Ovary (tissue), 3 donors: Measurements from ENCODE around the gene CTDP1.

Source experiments
- EP300 ChIP-seq: sonication (generic); formaldehyde crosslinking; IDR thresholded peaks from one replicate; pipeline ENCODE4 v1.6.1; 2017; ENCODE audit warnings: antibody characterized with exemption
- POLR2A ChIP-seq: fragments of 450-650 bp; IDR thresholded peaks from one replicate; pipeline ENCODE4 v1.6.1; 2017; ENCODE audit warnings: antibody characterized with exemption, mild to moderate bottlenecking, moderate library complexity
- TF ChIP-seq, protein P1 (sequence below), 3 donors: fragments of 450-650 bp in 2 of 3; fragments of 200-600 bp in 1 of 3; IDR thresholded peaks; one replicate each; pipeline versions ENCODE4 v1.5.1 to v1.8.0; 2016 to 2022; ENCODE audit warnings: antibody characterized with exemption in 3 of 3, mild to moderate bottlenecking in 1 of 3
- donor health status: DM: no; HTN: no; CAD: no.

DNA sequence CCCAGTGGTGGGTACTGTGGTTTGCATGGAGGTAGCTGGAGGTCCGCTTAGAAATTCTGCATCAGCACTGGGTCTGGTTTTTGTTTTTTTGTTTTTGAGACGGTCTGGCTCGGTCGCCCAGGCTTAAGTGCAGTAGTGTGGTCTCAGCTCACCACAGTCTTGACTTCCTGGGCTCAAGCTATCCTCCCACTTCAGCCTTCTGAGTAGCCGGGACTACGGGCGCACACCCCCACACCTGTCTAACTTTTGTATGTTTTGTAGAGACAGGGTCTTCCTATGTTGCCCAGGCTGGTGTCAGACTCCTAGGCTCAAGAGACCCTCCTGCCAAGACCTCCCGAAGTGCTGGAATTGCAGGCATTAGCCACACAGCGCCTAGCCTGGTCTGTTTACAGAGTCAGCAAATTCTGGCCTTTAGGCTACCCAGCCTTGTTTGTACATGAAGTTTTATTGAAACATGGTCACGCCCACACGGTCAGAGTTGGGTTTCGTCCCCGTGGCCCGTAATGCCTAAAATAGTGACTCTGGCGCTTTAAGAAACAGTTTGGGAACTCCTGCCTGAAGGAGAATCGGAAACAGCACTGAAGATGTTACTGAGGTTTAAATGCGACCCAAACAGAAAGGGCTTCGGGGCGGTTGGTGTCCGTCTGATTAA lies 32.7 kb downstream of the CTDP1 start:
- TF ChIP-seq, protein P1, sequence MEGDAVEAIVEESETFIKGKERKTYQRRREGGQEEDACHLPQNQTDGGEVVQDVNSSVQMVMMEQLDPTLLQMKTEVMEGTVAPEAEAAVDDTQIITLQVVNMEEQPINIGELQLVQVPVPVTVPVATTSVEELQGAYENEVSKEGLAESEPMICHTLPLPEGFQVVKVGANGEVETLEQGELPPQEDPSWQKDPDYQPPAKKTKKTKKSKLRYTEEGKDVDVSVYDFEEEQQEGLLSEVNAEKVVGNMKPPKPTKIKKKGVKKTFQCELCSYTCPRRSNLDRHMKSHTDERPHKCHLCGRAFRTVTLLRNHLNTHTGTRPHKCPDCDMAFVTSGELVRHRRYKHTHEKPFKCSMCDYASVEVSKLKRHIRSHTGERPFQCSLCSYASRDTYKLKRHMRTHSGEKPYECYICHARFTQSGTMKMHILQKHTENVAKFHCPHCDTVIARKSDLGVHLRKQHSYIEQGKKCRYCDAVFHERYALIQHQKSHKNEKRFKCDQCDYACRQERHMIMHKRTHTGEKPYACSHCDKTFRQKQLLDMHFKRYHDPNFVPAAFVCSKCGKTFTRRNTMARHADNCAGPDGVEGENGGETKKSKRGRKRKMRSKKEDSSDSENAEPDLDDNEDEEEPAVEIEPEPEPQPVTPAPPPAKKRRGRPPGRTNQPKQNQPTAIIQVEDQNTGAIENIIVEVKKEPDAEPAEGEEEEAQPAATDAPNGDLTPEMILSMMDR (IDR thresholded peaks at IDR 0.05): no peak
- TF ChIP-seq POLR2A (no peak), EP300 (no peak)
